GM12878 (cell line): ENCODE data around the gene RBM41. TPM values are rescaled to one million over a fixed set of nuclear protein-coding genes. Genes with fewer than 3 reads are reported as not detected.

Source experiments
- ATAC-seq: fragments of 200-7000 bp; cut with Tn5 transposase; 3 replicates; pipeline ENCODE4 v1.9.1; 2020; ENCODE audit warnings: mild to moderate bottlenecking, moderate library complexity
- BruUV-seq: library from RNA; stranded (reverse); fragments of 400-500 nt; replicated peaks from 2 replicates; lab custom pipeline; 2021; lab: Mats Ljungman, UMichigan
- CTCF ChIA-PET: fragments of 300-600 bp; sonication (Branson Sonifier 250); formaldehyde crosslinking; extraction: SDS; loops from one replicate; lab custom pipeline; 2021; ENCODE audit warnings: inconsistent platforms; lab: Yijun Ruan, JAX
- POLR2A ChIA-PET: fragments of 350-600 bp; formaldehyde crosslinking; extraction: SDS; loops from one replicate; lab custom pipeline; 2021; ENCODE audit warnings: inconsistent platforms; lab: Charles Lee
- RAD21 ChIA-PET: fragments of 300-600 bp; sonication (Branson Sonifier 250); formaldehyde crosslinking; loops from one replicate; lab custom pipeline; 2023; ENCODE audit warnings: antibody characterized with exemption; ENCODE audit not compliant: unreplicated experiment; lab: Charles Lee
- SMC1A ChIA-PET: fragments of 300-600 bp; sonication (Branson Sonifier 250); formaldehyde crosslinking; loops from one replicate; lab custom pipeline; 2023; ENCODE audit not compliant: unreplicated experiment, uncharacterized antibody; lab: Charles Lee
- DNase-seq: peaks from one replicate; pipeline ENCODE4 v3.0.0-alpha.2; 2011; ENCODE audit warnings: low read depth, low spot score
- FAIRE-seq: peaks from 3 replicates; lab custom pipeline; 2011; peaks lifted over from hg19 to GRCh38; lab: Jason Lieb, UNC
- H2AFZ ChIP-seq: 2 replicates; pipeline ENCODE4 v1.6.0; 2011; ENCODE audit warnings: low read depth, low read length, control low read depth; ENCODE audit not compliant: control insufficient read depth
- H3K27ac ChIP-seq: 2 replicates; pipeline ENCODE4 v1.5.1; 2011; ENCODE audit warnings: control low read depth; ENCODE audit not compliant: control insufficient read depth, insufficient read depth
- H3K27me3 ChIP-seq, 2 experiments: replicated peaks in 1 of 2; 2 replicates each; pipeline versions ENCODE4 v1.6.0 to v1.6.1; 2011; ENCODE audit warnings: low read length in 1 of 2; ENCODE audit not compliant: control insufficient read depth in 2 of 2, insufficient read depth in 2 of 2
- H3K36me3 ChIP-seq, 2 experiments: 2 replicates each; pipeline ENCODE4 v1.5.1; 2011; ENCODE audit warnings: low read length in 1 of 2; ENCODE audit not compliant: control insufficient read depth in 2 of 2, insufficient read depth in 2 of 2
- H3K4me1 ChIP-seq: 2 replicates; pipeline ENCODE4 v1.6.1; 2011; ENCODE audit warnings: mild to moderate bottlenecking, low read length, moderate library complexity, mixed read lengths; ENCODE audit not compliant: control insufficient read depth, insufficient read depth
- H3K4me2 ChIP-seq: 2 replicates; pipeline ENCODE4 v1.6.0; 2011; ENCODE audit warnings: control low read depth; ENCODE audit not compliant: control insufficient read depth, insufficient read depth
- H3K4me3 ChIP-seq: fragments of 200-600 bp; sonication (generic); 2 replicates; pipeline ENCODE4 v1.5.1; 2016
- H3K79me2 ChIP-seq: 2 replicates; pipeline ENCODE4 v1.6.0; 2011; ENCODE audit warnings: low read length; ENCODE audit not compliant: control insufficient read depth, insufficient read depth
- H3K9ac ChIP-seq: 2 replicates; pipeline ENCODE4 v1.8.0; 2011; ENCODE audit warnings: low read length, control low read depth, mixed read lengths; ENCODE audit not compliant: control insufficient read depth, insufficient read depth
- H3K9me3 ChIP-seq: replicated peaks from 3 replicates; pipeline ENCODE4 v1.5.1; 2011; ENCODE audit warnings: mild to moderate bottlenecking, low read length; ENCODE audit not compliant: control insufficient read depth, insufficient read depth
- H4K20me1 ChIP-seq: 2 replicates; pipeline ENCODE4 v1.6.0; 2011; ENCODE audit not compliant: control insufficient read depth, insufficient read depth
- ASH2L ChIP-seq: fragments of 300-600, 200-600 bp; sonication (generic); IDR thresholded peaks from 2 replicates; pipeline ENCODE4 v1.6.1; 2017; ENCODE audit warnings: low read depth, mild to moderate bottlenecking, borderline replicate concordance
- BRCA1 ChIP-seq: IDR thresholded peaks from 2 replicates; pipeline ENCODE4 v1.6.1; 2011; ENCODE audit warnings: low read depth, low read length, improper control_type of control experiment
- CHD1 ChIP-seq: IDR thresholded peaks from 2 replicates; pipeline ENCODE4 v1.6.1; 2012; ENCODE audit warnings: low read depth, low read length, improper control_type of control experiment
- EZH2 ChIP-seq: IDR thresholded peaks from 2 replicates; pipeline ENCODE4 v1.6.1; 2012; ENCODE audit warnings: low read depth, mild to moderate bottlenecking, control low read depth, inconsistent platforms, low read length, borderline replicate concordance; ENCODE audit not compliant: control insufficient read depth
- HCFC1 ChIP-seq: fragments of 150-350 bp; IDR thresholded peaks from 2 replicates; pipeline ENCODE4 v1.6.1; 2014; ENCODE audit warnings: low read length
- IKZF1 ChIP-seq: fragments of 450-650 bp; conservative IDR thresholded peaks from 2 replicates; pipeline ENCODE4 v1.6.1; 2017; ENCODE audit warnings: antibody characterized with exemption, mild to moderate bottlenecking
- MEF2A ChIP-seq: IDR thresholded peaks from 2 replicates; pipeline ENCODE4 v1.6.1; 2011; ENCODE audit warnings: low read depth, mild to moderate bottlenecking, low read length, moderate library complexity; ENCODE audit not compliant: insufficient read depth
- NBN ChIP-seq: fragments of 450-650 bp; IDR thresholded peaks from 2 replicates; pipeline ENCODE4 v1.6.1; 2016
- NR2C2 ChIP-seq: IDR thresholded peaks from 2 replicates; pipeline ENCODE4 v1.6.1; 2011; ENCODE audit warnings: borderline replicate concordance, low read depth; ENCODE audit not compliant: control insufficient read depth, insufficient read length
- PKNOX1 ChIP-seq: fragments of 450-650 bp; IDR thresholded peaks from 2 replicates; pipeline ENCODE4 v1.6.1; 2016; ENCODE audit warnings: mild to moderate bottlenecking
- POLR2AphosphoS2 ChIP-seq: IDR thresholded peaks from 2 replicates; pipeline ENCODE4 v1.6.1; 2011; ENCODE audit warnings: low read depth, mild to moderate bottlenecking, low read length, improper control_type of control experiment, moderate library complexity
- SREBF1 ChIP-seq: IDR thresholded peaks from 2 replicates; pipeline ENCODE4 v1.6.1; 2012; ENCODE audit warnings: mild to moderate bottlenecking, low read length
- TAF1 ChIP-seq: IDR thresholded peaks from 2 replicates; pipeline ENCODE4 v1.6.1; 2011; ENCODE audit warnings: mild to moderate bottlenecking, low read depth, low read length, borderline replicate concordance
- TCF3 ChIP-seq: IDR thresholded peaks from 2 replicates; pipeline ENCODE4 v1.6.1; 2012; ENCODE audit warnings: low read depth, mild to moderate bottlenecking, low read length, borderline replicate concordance; ENCODE audit not compliant: insufficient read depth
- USF2 ChIP-seq: IDR thresholded peaks from 2 replicates; pipeline ENCODE4 v1.6.1; 2011; ENCODE audit warnings: low read depth, low read length, improper control_type of control experiment, borderline replicate concordance
- WRNIP1 ChIP-seq: IDR thresholded peaks from 2 replicates; pipeline ENCODE4 v1.6.1; 2011; ENCODE audit warnings: low read depth, low read length, improper control_type of control experiment, borderline replicate concordance
- ZBTB33 ChIP-seq: fragments of 450-650 bp; IDR thresholded peaks from 2 replicates; pipeline ENCODE4 v1.6.1; 2017; ENCODE audit warnings: mild to moderate bottlenecking
- ZNF622 ChIP-seq: fragments of 450-650 bp; IDR thresholded peaks from 2 replicates; pipeline ENCODE4 v1.6.1; 2017; ENCODE audit warnings: mild to moderate bottlenecking, inconsistent platforms
- WGBS: methylation state at CpG from one replicate; pipeline ENCODE4 v1.1.6; 2016; ENCODE audit warnings: low lambda C conversion rate; ENCODE audit not compliant: insufficient replicate concordance, insufficient coverage; ENCODE audit errors: missing lambda C conversion rate; 5-methylcytosine and 5-hydroxymethylcytosine counted together
- in situ Hi-C: fragments of 300-500 bp; cut with MboI; formaldehyde crosslinking; loops from 9 replicates; pipeline ENCODE4 v1.14.3; 2018; ENCODE audit warnings: mixed read lengths
- intact Hi-C: fragments of 100-400 bp; cut with micrococcal nuclease; formaldehyde crosslinking; loops from one replicate; pipeline ENCODE4 v1.14.2; 2022; ENCODE audit not compliant: unreplicated experiment
- polyA plus RNA-seq, 11 experiments: library from polyadenylated mRNA; depleted of rRNA in 4 of 11; unstranded in 6 of 11; stranded (reverse) in 5 of 11; fragments of >200 nt; fragmentation: Nextera tagmentation in 4 of 11; fragmentation: Illumina TruSeq in 1 of 11; extraction: Ambion mirVana in 4 of 11; extraction: Trizol in 1 of 11; gene quantifications; 1 replicate in 1 of 11; 2 replicates in 10 of 11; pipeline versions ENCODE4 v1.2.1 to v1.2.3, GENCODE V29; 2011 to 2016; ENCODE audit warnings: inconsistent platforms in 2 of 11, missing spikeins in 2 of 11, low read depth in 1 of 11
- total RNA-seq, 4 experiments: library from RNA; depleted of rRNA in 3 of 4; stranded (reverse); fragments of >200 nt in 3 of 4; fragmentation: Illumina TruSeq in 1 of 4; extraction: Trizol in 1 of 4; gene quantifications; 2 replicates each; pipeline versions ENCODE4 v1.2.1 to v1.2.3, GENCODE V29; 2013 to 2021

The RBM41 gene
- total and polyA plus RNA-seq, 10 of the 15 experiments (the other 5 are each of a cell fraction or from before 2014, with no cell fraction given) = 7.7 to 19.1 (median 13.7) TPM

- TF ChIP-seq BRCA1 (no peak), POLR2AphosphoS2 (no peak), ZBTB33 (no peak), HCFC1 (no peak), ASH2L (no peak), WRNIP1 (no peak), EZH2 (no peak), IKZF1 (no peak)
These were observed 36.4 kb upstream of the RBM41 start (continued) for GRCh38 chrX:107154787-107155620.

- no peak overlapping the region for H3K4me2 ChIP-seq
- no peaks in the 10 kb centered on the region for H3K27me3 ChIP-seq
- WGBS = 64% methylated on average over 5 of the region's 5 CpGs
- POLR2A ChIA-PET = no interaction called here
- no peaks in the 10 kb centered on the region for H3K9me3 ChIP-seq
- intact Hi-C loops = no loop called here
- no peak overlapping the region for H3K27ac ChIP-seq
- TF ChIP-seq ZNF622 (no peak), MEF2A (no peak), PKNOX1 (no peak), SREBF1 (no peak), USF2 (no peak), TCF3 (no peak), NR2C2 (no peak), TAF1 (no peak), CHD1 (no peak), NBN (no peak)
- no peaks in the 10 kb centered on the region for H3K4me1 ChIP-seq
- H3K9ac ChIP-seq = no peak overlapping the region
- FAIRE-seq (no peak), DNase-seq (no peak), ATAC-seq (no peak)
- H4K20me1 ChIP-seq = no peaks in the 10 kb centered on the region
- no peak overlapping the region for H2AFZ ChIP-seq
- SMC1A ChIA-PET = no interaction called here
- CTCF ChIA-PET = no interaction called here
- BruUV-seq = no TSS peak
- no peak overlapping the region for H3K4me3 ChIP-seq
- in situ Hi-C loops = no loop called here
- RAD21 ChIA-PET = no interaction called here
- H3K79me2 ChIP-seq = no peaks in the 10 kb centered on the region
- H3K36me3 ChIP-seq = no peaks in the 10 kb centered on the region
These were observed 34.4 kb upstream of the RBM41 start for GRCh38 chrX:107153005-107153404.
